Activated B cell treated with CpG ODN at 0.5 μM for 24 hours (primary cell): ENCODE data around the gene PRRG2. TPM values are rescaled to one million over a fixed set of nuclear protein-coding genes. Genes with fewer than 3 reads are reported as not detected.

ENCODE experiments used
- ATAC-seq: fragments of 200-7000 bp; cut with Tn5 transposase; one replicate; pipeline ENCODE4 v1.10.0; 2021; ENCODE audit warnings: low read depth, mild to moderate bottlenecking, moderate library complexity
- CTCF ChIA-PET: fragments of 350-600 bp; sonication (Branson Sonifier 250); formaldehyde crosslinking; loops from one replicate; lab custom pipeline; 2021; ENCODE audit warnings: antibody characterized with exemption; lab: Charles Lee
- POLR2A ChIA-PET: fragments of 350-600 bp; sonication (Branson Sonifier 250); formaldehyde crosslinking; loops from one replicate; lab custom pipeline; 2021; ENCODE audit warnings: antibody characterized with exemption; lab: Charles Lee
- DNase-seq: peaks from one replicate; pipeline ENCODE4 v3.0.0; 2022
- H3K27ac Mint-ChIP-seq: one replicate; pipeline ENCODE4 v1.8.0; 2020; ENCODE audit warnings: mixed read lengths
- H3K27me3 Mint-ChIP-seq: one replicate; pipeline ENCODE4 v1.8.0; 2021; ENCODE audit warnings: mixed read lengths
- H3K36me3 Mint-ChIP-seq: one replicate; pipeline ENCODE4 v1.8.0; 2021; ENCODE audit warnings: low read depth, mixed read lengths
- H3K4me1 Mint-ChIP-seq: one replicate; pipeline ENCODE4 v1.8.0; 2021; ENCODE audit warnings: mixed read lengths
- H3K4me3 Mint-ChIP-seq: one replicate; pipeline ENCODE4 v1.8.0; 2020; ENCODE audit warnings: mild to moderate bottlenecking, mixed read lengths
- H3K9me3 Mint-ChIP-seq: one replicate; pipeline ENCODE4 v1.8.0; 2020; ENCODE audit warnings: mixed read lengths
- intact Hi-C: fragments of 100-400 bp; cut with micrococcal nuclease; formaldehyde crosslinking; loops from one replicate; pipeline ENCODE4 v1.15.1; 2024
- total RNA-seq: library from RNA; stranded (reverse); gene quantifications from 2 replicates; pipeline ENCODE4 v1.2.3, GENCODE V29; 2022
- TF ChIP-seq, protein P1 (sequence below): fragments of 200-600 bp; IDR thresholded peaks from one replicate; pipeline ENCODE4 v1.8.0; 2022; ENCODE audit warnings: antibody characterized with exemption, mild to moderate bottlenecking

The PRRG2 gene
- 1.8 and 2.2 TPM in 2 replicates for total RNA-seq

GRCh38 chr19:49581007-49581508 lies at the start of gene PRRG2:
Gene PRRG2 (plus strand): TSS chr19:49581316. CDS start chr19:49583220, 1,904 bp downstream.
- Mint-ChIP-seq H3K27ac (peak within 1 kb of the TSS; percentile 84), H3K9me3 (no peaks in the 10 kb centered on the region), H3K36me3 (peaks cover 15% of the 10 kb centered on the region), H3K4me1 (peaks cover 24% of the 10 kb centered on the region), H3K4me3 (peak within 1 kb of the TSS; percentile 92), H3K27me3 (no peaks in the 10 kb centered on the region)
- ATAC-seq, result no peak
- ChIA-PET POLR2A (interaction anchor here (0.6 to 4.7 kb wide), 10 partner anchors 10 to 129 kb away, joined by 4 to 106 read pairs (median 8); partner anchors contain the start of genes ALDH16A1, PIH1D1, PRMT1 and PRR12), CTCF (interaction anchor here (0.6 to 2.8 kb wide), 4 partner anchors 9 to 100 kb away, joined by 3 to 18 read pairs (median 4); no protein-coding TSS in a partner anchor)
- DNase-seq, result no peak
- TF ChIP-seq, protein P1, sequence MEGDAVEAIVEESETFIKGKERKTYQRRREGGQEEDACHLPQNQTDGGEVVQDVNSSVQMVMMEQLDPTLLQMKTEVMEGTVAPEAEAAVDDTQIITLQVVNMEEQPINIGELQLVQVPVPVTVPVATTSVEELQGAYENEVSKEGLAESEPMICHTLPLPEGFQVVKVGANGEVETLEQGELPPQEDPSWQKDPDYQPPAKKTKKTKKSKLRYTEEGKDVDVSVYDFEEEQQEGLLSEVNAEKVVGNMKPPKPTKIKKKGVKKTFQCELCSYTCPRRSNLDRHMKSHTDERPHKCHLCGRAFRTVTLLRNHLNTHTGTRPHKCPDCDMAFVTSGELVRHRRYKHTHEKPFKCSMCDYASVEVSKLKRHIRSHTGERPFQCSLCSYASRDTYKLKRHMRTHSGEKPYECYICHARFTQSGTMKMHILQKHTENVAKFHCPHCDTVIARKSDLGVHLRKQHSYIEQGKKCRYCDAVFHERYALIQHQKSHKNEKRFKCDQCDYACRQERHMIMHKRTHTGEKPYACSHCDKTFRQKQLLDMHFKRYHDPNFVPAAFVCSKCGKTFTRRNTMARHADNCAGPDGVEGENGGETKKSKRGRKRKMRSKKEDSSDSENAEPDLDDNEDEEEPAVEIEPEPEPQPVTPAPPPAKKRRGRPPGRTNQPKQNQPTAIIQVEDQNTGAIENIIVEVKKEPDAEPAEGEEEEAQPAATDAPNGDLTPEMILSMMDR, result no peak
- intact Hi-C loops, result no loop called here

DNA sequence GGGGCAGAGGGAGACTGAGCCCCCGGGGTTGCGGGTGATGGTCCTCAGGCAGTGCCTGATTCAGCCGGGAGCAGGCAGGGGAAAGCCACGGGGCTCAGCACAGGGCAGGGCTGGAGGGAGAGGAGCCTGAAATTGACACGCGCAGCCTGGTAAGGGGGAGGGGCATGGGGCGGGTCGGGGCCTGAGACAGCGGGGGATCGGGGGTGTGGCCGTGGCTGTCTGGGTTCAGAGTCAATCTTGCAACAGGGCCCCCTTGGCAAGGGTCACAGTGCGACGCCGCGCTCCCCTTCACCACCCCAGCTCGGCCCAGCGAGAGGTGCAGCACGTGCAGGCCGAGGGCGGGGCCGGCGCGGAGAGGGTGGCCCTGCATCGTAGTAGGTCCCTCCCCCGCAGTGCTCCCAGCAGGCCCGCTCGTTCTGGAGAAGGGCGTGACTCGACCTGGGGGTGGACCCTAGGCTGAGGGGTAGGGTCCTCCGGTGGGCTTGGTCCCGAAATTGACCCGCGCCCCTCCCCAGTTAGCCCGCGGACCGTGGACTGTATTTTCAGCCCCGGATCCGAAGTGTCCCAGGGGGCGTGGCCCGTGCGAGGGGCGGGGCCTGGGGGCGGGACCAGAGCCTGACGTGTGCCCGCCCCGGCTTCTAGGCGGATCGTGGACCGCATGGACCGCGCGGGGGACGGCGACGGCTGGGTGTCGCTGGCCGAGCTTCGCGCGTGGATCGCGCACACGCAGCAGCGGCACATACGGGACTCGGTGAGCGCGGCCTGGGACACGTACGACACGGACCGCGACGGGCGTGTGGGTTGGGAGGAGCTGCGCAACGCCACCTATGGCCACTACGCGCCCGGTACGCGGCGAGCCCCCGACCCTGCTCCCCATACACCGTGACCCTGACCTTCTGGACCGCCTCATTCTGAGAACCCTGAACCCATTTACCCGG lies 47.3 kb upstream of the PRRG2 start:
- H3K27ac Mint-ChIP-seq, result no peak overlapping the region
- ChIA-PET POLR2A (interaction anchor here (0.6 to 2.0 kb wide), 11 partner anchors 21 to 1755 kb away, joined by 3 to 8 read pairs (median 4); partner anchors contain the start of genes FCGRT, NOSIP, PRMT1 and SELENOW), CTCF (interaction anchor here (0.9 to 2.4 kb wide), 6 partner anchors 13 to 38 kb away, joined by 3 to 7 read pairs (median 4); partner anchors contain the start of gene RPS11)
- H3K27me3 Mint-ChIP-seq, result no peaks in the 10 kb centered on the region
- intact Hi-C loops, result loop anchor here (2.0 to 5.0 kb wide), 2 partner anchors 21 to 37 kb away; partner anchors contain the start of genes FCGRT and RPS11
- peak overlapping the region; percentile 82 for H3K4me3 Mint-ChIP-seq
- peak; percentile 93 for DNase-seq
- peaks cover 43% of the 10 kb centered on the region for H3K4me1 Mint-ChIP-seq
- H3K9me3 Mint-ChIP-seq, result no peaks in the 10 kb centered on the region
- TF ChIP-seq, protein P1, result no peak
- ATAC-seq, result peak; percentile 87
- H3K36me3 Mint-ChIP-seq, result no peaks in the 10 kb centered on the region

DNA sequence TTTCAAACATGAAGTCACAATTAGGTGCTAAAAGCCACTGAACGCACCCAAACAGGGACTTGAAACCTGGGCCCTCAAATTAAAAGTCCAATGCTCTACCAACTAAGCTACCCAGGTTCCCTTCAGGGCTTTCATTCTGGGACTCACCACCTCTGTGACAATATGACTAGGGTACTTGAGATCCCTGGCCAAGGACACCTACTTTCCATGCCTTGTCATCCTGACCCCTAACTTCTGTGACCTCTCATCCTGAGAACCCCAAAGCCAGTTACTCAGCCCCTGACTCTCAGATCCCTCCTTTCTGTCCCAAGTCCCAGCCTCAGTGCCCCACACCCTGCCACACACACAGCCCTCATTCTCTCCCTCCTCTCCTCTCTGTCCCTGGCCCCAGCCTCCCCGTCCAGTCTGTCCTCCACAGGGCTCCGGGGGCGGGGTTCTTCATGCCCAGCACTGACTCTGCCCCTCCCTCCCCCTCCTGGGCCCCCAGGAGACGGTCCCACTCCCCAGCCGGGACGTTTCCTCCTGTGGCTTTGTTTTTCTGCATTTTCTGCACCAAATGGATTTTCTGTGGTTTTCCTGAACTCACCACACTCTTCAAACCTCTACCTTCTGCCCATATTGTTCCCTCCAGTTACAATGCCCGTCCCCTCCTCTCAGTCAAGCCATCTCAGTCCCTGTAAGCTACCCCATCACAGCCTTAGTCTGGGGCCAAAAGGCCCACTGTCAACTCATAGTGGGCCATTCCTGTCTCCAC lies 46.3 kb upstream of the PRRG2 start:
- no peak for DNase-seq
- H3K36me3 Mint-ChIP-seq, result no peaks in the 10 kb centered on the region

DNA sequence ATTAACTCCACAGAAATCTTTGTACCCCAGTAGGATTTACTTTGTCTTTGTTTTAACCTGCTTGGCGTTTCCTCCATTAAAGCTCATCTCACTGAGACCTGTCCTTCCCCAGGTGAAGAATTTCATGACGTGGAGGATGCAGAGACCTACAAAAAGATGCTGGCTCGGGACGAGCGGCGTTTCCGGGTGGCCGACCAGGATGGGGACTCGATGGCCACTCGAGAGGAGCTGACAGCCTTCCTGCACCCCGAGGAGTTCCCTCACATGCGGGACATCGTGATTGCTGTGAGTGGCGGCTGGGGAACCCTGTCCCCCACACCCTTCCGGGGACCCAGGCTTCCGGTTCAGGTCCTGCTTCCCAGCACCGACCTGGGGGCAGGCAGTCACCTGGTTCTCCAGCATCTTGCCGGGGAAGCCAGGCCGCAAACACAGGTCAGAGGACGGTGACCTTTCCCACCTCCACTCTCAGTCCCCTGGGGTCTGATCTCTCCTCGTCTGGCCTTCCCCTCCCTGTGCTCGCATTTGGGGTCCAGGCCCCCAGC lies 44.1 kb upstream of the PRRG2 start:
- Mint-ChIP-seq H3K36me3 (no peaks in the 10 kb centered on the region), H3K4me1 (peaks cover 50% of the 10 kb centered on the region), H3K27me3 (no peaks in the 10 kb centered on the region), H3K4me3 (no peak overlapping the region), H3K9me3 (no peaks in the 10 kb centered on the region), H3K27ac (no peak overlapping the region)
- ChIA-PET POLR2A (interaction anchor here (0.6 to 2.0 kb wide), 5 partner anchors 10 to 273 kb away, joined by 3 to 7 read pairs (median 5); partner anchors contain the start of gene RPS11), CTCF (interaction anchor here (1.3 kb wide), 1 partner anchor 33 kb away, joined by 3 read pairs; no protein-coding TSS in a partner anchor)
- ATAC-seq (no peak), DNase-seq (no peak)
- intact Hi-C loops, result no loop called here
- TF ChIP-seq, protein P1, result no peak

More for the DNA sequence above, 46.3 kb upstream of the PRRG2 start:
- Mint-ChIP-seq H3K27ac (no peak overlapping the region), H3K27me3 (no peaks in the 10 kb centered on the region), H3K9me3 (no peaks in the 10 kb centered on the region), H3K4me1 (peaks cover 47% of the 10 kb centered on the region), H3K4me3 (peak overlapping the region; percentile 82)
- POLR2A ChIA-PET, result interaction anchor here (0.6 to 2.0 kb wide), 12 partner anchors 22 to 1756 kb away, joined by 3 to 8 read pairs (median 4); partner anchors contain the start of genes FCGRT, PRMT1, RPL13A and RPS11
- ATAC-seq, result no peak
- TF ChIP-seq, protein P1, result no peak
- intact Hi-C loops, result loop anchor here (2.0 to 5.0 kb wide), 2 partner anchors 22 to 38 kb away; partner anchors contain the start of genes FCGRT and RPS11
- CTCF ChIA-PET, result interaction anchor here (0.9 to 2.4 kb wide), 7 partner anchors 12 to 39 kb away, joined by 3 to 7 read pairs (median 4); partner anchors contain the start of gene RPS11
